ENCODE measurements around the gene HEMGN. TPM values are rescaled to one million over a fixed set of nuclear protein-coding genes. Genes with fewer than 3 reads are reported as not detected.

Gene HEMGN
- total and polyA plus RNA-seq, 3 donors from 2014 or later = 11.8 to 43.5 (median 22.2) TPM

DNA sequence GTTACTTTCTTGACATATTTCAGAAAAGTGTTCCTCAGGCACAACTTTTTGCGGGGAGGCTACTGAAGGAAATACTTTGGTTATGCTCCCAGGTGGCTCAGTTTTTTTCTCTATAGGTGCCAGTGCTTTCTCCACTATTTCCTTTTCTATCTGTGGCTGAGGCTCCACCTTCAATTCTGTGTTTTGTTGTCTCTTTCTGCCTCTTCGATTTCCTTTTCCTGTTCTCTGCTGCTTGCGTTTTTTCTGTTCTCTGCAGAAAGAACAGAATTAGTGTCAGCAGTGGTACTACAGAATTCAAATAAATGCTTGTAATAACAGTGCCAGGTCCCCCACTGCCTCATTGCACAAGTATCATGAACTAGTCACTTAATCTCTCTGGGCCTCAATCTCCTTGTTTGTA lies 7.0 kb downstream of the HEMGN start:
- Histone ChIP-seq H3K9me3 (no peaks in the 10 kb centered on the region), H3K4me1 (no peaks in the 10 kb centered on the region), H3K27me3 (no peaks in the 10 kb centered on the region), H3K27ac (no peak overlapping the region), H3K4me3 (no peak overlapping the region), H3K36me3 (ENCODE audit: low read depth, missing control alignments) (no peaks in the 10 kb centered on the region)
- WGBS, 2 donors = 66 to 69% methylated on average over 3 of the region's 3 CpGs
- DNase-seq = no peak
- intact Hi-C loops (cut with DNase I; ENCODE audit: low total_unique reads) = no loop called here
- no peak for TF ChIP-seq POLR2A (IDR thresholded peaks at IDR 0.05)
- TF ChIP-seq, protein P1, sequence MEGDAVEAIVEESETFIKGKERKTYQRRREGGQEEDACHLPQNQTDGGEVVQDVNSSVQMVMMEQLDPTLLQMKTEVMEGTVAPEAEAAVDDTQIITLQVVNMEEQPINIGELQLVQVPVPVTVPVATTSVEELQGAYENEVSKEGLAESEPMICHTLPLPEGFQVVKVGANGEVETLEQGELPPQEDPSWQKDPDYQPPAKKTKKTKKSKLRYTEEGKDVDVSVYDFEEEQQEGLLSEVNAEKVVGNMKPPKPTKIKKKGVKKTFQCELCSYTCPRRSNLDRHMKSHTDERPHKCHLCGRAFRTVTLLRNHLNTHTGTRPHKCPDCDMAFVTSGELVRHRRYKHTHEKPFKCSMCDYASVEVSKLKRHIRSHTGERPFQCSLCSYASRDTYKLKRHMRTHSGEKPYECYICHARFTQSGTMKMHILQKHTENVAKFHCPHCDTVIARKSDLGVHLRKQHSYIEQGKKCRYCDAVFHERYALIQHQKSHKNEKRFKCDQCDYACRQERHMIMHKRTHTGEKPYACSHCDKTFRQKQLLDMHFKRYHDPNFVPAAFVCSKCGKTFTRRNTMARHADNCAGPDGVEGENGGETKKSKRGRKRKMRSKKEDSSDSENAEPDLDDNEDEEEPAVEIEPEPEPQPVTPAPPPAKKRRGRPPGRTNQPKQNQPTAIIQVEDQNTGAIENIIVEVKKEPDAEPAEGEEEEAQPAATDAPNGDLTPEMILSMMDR (IDR thresholded peaks at IDR 0.05) = no peak

DNA sequence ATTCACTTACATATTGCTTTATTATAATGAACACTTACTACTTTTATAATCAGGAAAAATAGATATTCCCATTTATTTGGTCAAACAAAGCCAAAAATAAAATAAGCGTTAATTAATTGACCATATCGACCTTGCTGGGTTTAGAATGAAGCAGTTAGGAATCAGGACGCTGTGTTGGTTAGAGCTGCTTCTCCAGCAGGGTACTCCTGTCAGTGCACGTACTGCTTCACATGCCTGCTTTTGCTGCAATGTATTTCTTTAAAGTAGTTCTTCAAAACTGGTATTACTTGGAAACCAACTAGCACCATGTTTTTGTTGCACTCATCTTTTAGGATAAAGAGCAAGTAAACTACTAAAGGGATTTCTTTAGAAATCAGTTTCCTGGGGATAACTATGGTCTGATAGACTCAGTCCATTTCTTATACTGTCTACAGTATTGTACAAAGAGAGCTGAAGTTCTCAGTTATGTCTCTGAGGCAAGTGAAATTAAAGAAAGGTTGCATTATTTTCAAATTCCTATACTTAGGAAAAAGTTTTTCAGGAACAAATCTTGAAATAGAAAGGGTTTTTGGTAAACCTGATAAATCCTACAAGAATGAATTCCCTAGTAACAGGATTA lies 8.9 kb downstream of the HEMGN start:
- Histone ChIP-seq H3K27me3 (no peaks in the 10 kb centered on the region), H3K9me3 (no peaks in the 10 kb centered on the region), H3K36me3 (ENCODE audit: low read depth, missing control alignments) (no peaks in the 10 kb centered on the region), H3K27ac (no peak overlapping the region), H3K4me1 (no peaks in the 10 kb centered on the region), H3K4me3 (no peak overlapping the region)
- intact Hi-C loops (cut with DNase I; ENCODE audit: low total_unique reads) = loop anchor here (10.0 kb wide), 1 partner anchor 106 kb away; no protein-coding TSS in a partner anchor
- DNase-seq = no peak
- TF ChIP-seq POLR2A (IDR thresholded peaks at IDR 0.05) = no peak
- TF ChIP-seq, protein P1 (IDR thresholded peaks at IDR 0.05) = no peak
- 55 to 65% methylated on average over 4 of the region's 4 CpGs for WGBS, 2 donors

GRCh38 chr9:97925497-97926334 lies 12.3 kb downstream of the HEMGN start:
- DNase-seq = no peak
- Histone ChIP-seq H3K9me3 (no peaks in the 10 kb centered on the region), H3K27ac (no peak overlapping the region), H3K4me1 (peaks cover 9% of the 10 kb centered on the region), H3K36me3 (ENCODE audit: low read depth, missing control alignments) (no peaks in the 10 kb centered on the region), H3K4me3 (no peak overlapping the region), H3K27me3 (no peaks in the 10 kb centered on the region)
- intact Hi-C loops (cut with DNase I; ENCODE audit: low total_unique reads) = loop anchor here (10.0 kb wide), 1 partner anchor 109 kb away; no protein-coding TSS in a partner anchor
- TF ChIP-seq, protein P1 (IDR thresholded peaks at IDR 0.05) = no peak
- TF ChIP-seq POLR2A (IDR thresholded peaks at IDR 0.05) = no peak
- WGBS, 2 donors = 71 to 80% methylated on average over 5 of the region's 5 CpGs

- TF ChIP-seq, protein P1 (IDR thresholded peaks at IDR 0.05) = no peak
- no peak for TF ChIP-seq POLR2A (IDR thresholded peaks at IDR 0.05)
- Histone ChIP-seq H3K4me1 (peaks cover 9% of the 10 kb centered on the region), H3K27me3 (no peaks in the 10 kb centered on the region), H3K9me3 (no peaks in the 10 kb centered on the region), H3K36me3 (ENCODE audit: low read depth, missing control alignments) (no peaks in the 10 kb centered on the region), H3K27ac (no peak overlapping the region), H3K4me3 (no peak overlapping the region)
- 45 to 58% methylated on average over 4 of the region's 4 CpGs for WGBS, 2 donors
- intact Hi-C loops (cut with DNase I; ENCODE audit: low total_unique reads) = loop anchor here (10.0 kb wide), 1 partner anchor 110 kb away; no protein-coding TSS in a partner anchor
- no peak for DNase-seq
Observed at GRCh38 chr9:97924386-97924785, 13.6 kb downstream of the HEMGN start.
